CD14-positive monocyte (primary cell): Measurements from ENCODE around the gene APOC3. TPM values are rescaled to one million over a fixed set of nuclear protein-coding genes. Genes with fewer than 3 reads are reported as not detected.

Source experiments
- DNase-seq, 3 donors: peaks; one replicate each; pipeline ENCODE4 v3.0.0-alpha.2; 2011 to 2022
- H2AFZ ChIP-seq: 2 replicates; pipeline ENCODE4 v1.6.0; 2012; ENCODE audit warnings: mild to moderate bottlenecking, low read depth, low read length, inconsistent platforms; ENCODE audit not compliant: insufficient read depth, poor library complexity, severe bottlenecking
- H3K27ac ChIP-seq, 2 donors: 1 replicate in 1 of 2; 2 replicates in 1 of 2; pipeline ENCODE4 v1.5.1; 2012 to 2013; ENCODE audit warnings: low read length in 2 of 2, control low read depth in 1 of 2, inconsistent platforms in 1 of 2, low read depth in 1 of 2, mild to moderate bottlenecking in 1 of 2
- H3K27me3 ChIP-seq, 2 donors: one replicate each; pipeline versions ENCODE4 v1.6.0 to v1.6.1; 2011 to 2013; ENCODE audit warnings: low read length in 2 of 2; ENCODE audit not compliant: control insufficient read depth in 2 of 2, insufficient read depth in 2 of 2
- H3K36me3 ChIP-seq, 2 donors: replicated peaks in 1 of 2; 1 replicate in 1 of 2; 2 replicates in 1 of 2; pipeline versions ENCODE4 v1.5.1 to v1.6.1; 2012 to 2013; ENCODE audit warnings: low read length in 2 of 2, control low read depth in 1 of 2, inconsistent platforms in 1 of 2, mild to moderate bottlenecking in 1 of 2; ENCODE audit not compliant: insufficient read depth in 2 of 2, control insufficient read depth in 1 of 2
- H3K4me1 ChIP-seq, 2 donors: 1 replicate in 1 of 2; 2 replicates in 1 of 2; pipeline versions ENCODE4 v1.5.1 to v1.6.1; 2012 to 2013; ENCODE audit warnings: low read length in 2 of 2, control low read depth in 1 of 2, inconsistent platforms in 1 of 2, mild to moderate bottlenecking in 1 of 2, moderate library complexity in 1 of 2; ENCODE audit not compliant: insufficient read depth in 2 of 2, control insufficient read depth in 1 of 2
- H3K4me2 ChIP-seq: replicated peaks from 2 replicates; pipeline ENCODE3; 2012; ENCODE audit warnings: low read length, moderate library complexity, mild to moderate bottlenecking; ENCODE audit not compliant: poor library complexity, severe bottlenecking; ENCODE audit errors: extremely low read depth
- H3K4me3 ChIP-seq, 3 experiments: fragments of 200-600 bp in 1 of 3; sonication (generic) in 1 of 3; replicated peaks in 1 of 3; 1 replicate in 2 of 3; 2 replicates in 1 of 3; pipeline ENCODE4 v1.5.1; 2011 to 2013; ENCODE audit warnings: low read length in 3 of 3, mild to moderate bottlenecking in 3 of 3, control low read depth in 2 of 3, low read depth in 2 of 3, inconsistent platforms in 1 of 3, moderate library complexity in 1 of 3
- H3K79me2 ChIP-seq: 2 replicates; pipeline ENCODE4 v1.6.0; 2012; ENCODE audit warnings: mild to moderate bottlenecking, control low read depth, inconsistent platforms, low read length, moderate library complexity; ENCODE audit not compliant: insufficient read depth
- H3K9ac ChIP-seq: 2 replicates; pipeline ENCODE4 v1.6.0; 2017; ENCODE audit warnings: low read length, mild to moderate bottlenecking; ENCODE audit not compliant: insufficient read depth, poor library complexity, severe bottlenecking
- H3K9me3 ChIP-seq, 2 donors: replicated peaks in 1 of 2; 1 replicate in 1 of 2; 2 replicates in 1 of 2; pipeline versions ENCODE4 v1.5.1 to v1.6.1; 2012 to 2013; ENCODE audit warnings: low read length in 2 of 2, control low read depth in 1 of 2; ENCODE audit not compliant: control insufficient read depth in 1 of 2, insufficient read depth in 1 of 2
- H4K20me1 ChIP-seq: 2 replicates; pipeline ENCODE4 v1.6.0; 2012; ENCODE audit warnings: mild to moderate bottlenecking, low read length, control low read depth, moderate library complexity; ENCODE audit not compliant: insufficient read depth
- H3K27ac Mint-ChIP-seq, 7 donors: one replicate each; pipeline ENCODE4 v1.8.0; 2020; ENCODE audit warnings: mild to moderate bottlenecking in 7 of 7, mixed read lengths in 7 of 7, moderate library complexity in 6 of 7, inconsistent platforms in 2 of 7
- H3K27me3 Mint-ChIP-seq, 3 donors: one replicate each; pipeline ENCODE4 v1.8.0; 2021 to 2022; ENCODE audit warnings: low read depth in 3 of 3, mild to moderate bottlenecking in 3 of 3, mixed read lengths in 3 of 3, moderate library complexity in 3 of 3, inconsistent platforms in 1 of 3
- H3K36me3 Mint-ChIP-seq, 2 donors: one replicate each; pipeline ENCODE4 v1.8.0; 2020; ENCODE audit warnings: mixed read lengths in 2 of 2, inconsistent platforms in 1 of 2, mild to moderate bottlenecking in 1 of 2
- H3K4me1 Mint-ChIP-seq: one replicate; pipeline ENCODE4 v1.8.0; 2020; ENCODE audit warnings: mild to moderate bottlenecking, mixed read lengths
- H3K4me3 Mint-ChIP-seq, 2 donors: one replicate each; pipeline ENCODE4 v1.8.0; 2020; ENCODE audit warnings: mild to moderate bottlenecking in 2 of 2, mixed read lengths in 2 of 2, moderate library complexity in 1 of 2
- H3K9me3 Mint-ChIP-seq, 7 donors: one replicate each; pipeline ENCODE4 v1.8.0; 2020 to 2022; ENCODE audit warnings: mixed read lengths in 7 of 7, mild to moderate bottlenecking in 6 of 7, moderate library complexity in 6 of 7, inconsistent platforms in 2 of 7
- CTCF ChIP-seq: fragments of 200-600 bp; IDR thresholded peaks from one replicate; pipeline ENCODE4 v1.8.0; 2022; ENCODE audit warnings: antibody characterized with exemption, mild to moderate bottlenecking
- WGBS: methylation state at CpG from one replicate; pipeline ENCODE4 v1.1.5; 2013; ENCODE audit warnings: missing lambda C conversion rate; ENCODE audit not compliant: insufficient coverage; 5-methylcytosine and 5-hydroxymethylcytosine counted together
- intact Hi-C, 2 donors: fragments of 100-400 bp; cut with micrococcal nuclease; formaldehyde crosslinking; loops; one replicate each; pipeline versions ENCODE4 v1.15.0 to v1.15.1; 2023
- polyA plus RNA-seq, 3 donors: library from polyadenylated mRNA; depleted of rRNA in 1 of 3; unstranded in 2 of 3; stranded (reverse) in 1 of 3; fragments of 300-500 nt in 2 of 3; fragments of >200 nt in 1 of 3; fragmentation: Illumina TruSeq in 2 of 3; gene quantifications; 1 replicate in 2 of 3; 2 replicates in 1 of 3; pipeline ENCODE4 v1.2.3, GENCODE V29; 2012 to 2021

Gene APOC3
- polyA plus RNA-seq, 3 donors = not detected

GRCh38 chr11:116856423-116856822 lies 26.7 kb downstream of the APOC3 start:
- H3K4me1 Mint-ChIP-seq = peaks cover 38% of the 10 kb centered on the region
- intact Hi-C loops = no loop called here
- peaks cover 32 to 42% of the 10 kb centered on the region in 2 donors for H3K4me1 ChIP-seq
- H3K9me3 ChIP-seq = no peaks in the 10 kb centered on the region
- no peak overlapping the region for H3K4me3 ChIP-seq
- no peak for DNase-seq
- no peaks in the 10 kb centered on the region for H3K27me3 Mint-ChIP-seq
- no peak overlapping the region for H3K9ac ChIP-seq
- H3K36me3 ChIP-seq = peaks cover 53 to 67% of the 10 kb centered on the region in 2 donors
- no peak overlapping the region for H3K4me2 ChIP-seq
- H3K9me3 Mint-ChIP-seq = no peaks in the 10 kb centered on the region
- peak overlapping the region in 2 of 7 donors; percentile 65 to 66 for H3K27ac Mint-ChIP-seq
- no peaks in the 10 kb centered on the region for H3K27me3 ChIP-seq
- WGBS = 100% methylated on average over 2 of the region's 5 CpGs
- no peak overlapping the region for H2AFZ ChIP-seq
- peaks cover 7% of the 10 kb centered on the region for H3K79me2 ChIP-seq
- TF ChIP-seq CTCF = no peak
- H3K4me3 Mint-ChIP-seq = no peak overlapping the region
- peaks cover 65 to 80% of the 10 kb centered on the region in 2 donors for H3K36me3 Mint-ChIP-seq
- H3K27ac ChIP-seq = no peak overlapping the region
- peaks cover 43% of the 10 kb centered on the region for H4K20me1 ChIP-seq

- H3K79me2 ChIP-seq = peaks cover 7% of the 10 kb centered on the region
- H4K20me1 ChIP-seq = peaks cover 38% of the 10 kb centered on the region
- TF ChIP-seq CTCF = no peak
- Mint-ChIP-seq H3K27me3 (no peaks in the 10 kb centered on the region), H3K4me1 (peaks cover 29% of the 10 kb centered on the region), H3K4me3 (no peak overlapping the region), H3K9me3 (no peaks in the 10 kb centered on the region), H3K36me3 (peaks cover 74 to 89% of the 10 kb centered on the region in 2 donors), H3K27ac (peak overlapping the region in 1 of 7 donors; percentile 3)
- H3K4me2 ChIP-seq = no peak overlapping the region
- H3K9me3 ChIP-seq = no peaks in the 10 kb centered on the region
- peaks cover 62 to 76% of the 10 kb centered on the region in 2 donors for H3K36me3 ChIP-seq
- no peak overlapping the region for H2AFZ ChIP-seq
- H3K27ac ChIP-seq = peak overlapping the region in 1 of 2 donors; percentile 22
- H3K4me3 ChIP-seq = no peak overlapping the region
- no peak overlapping the region for H3K9ac ChIP-seq
- DNase-seq = no peak
- peaks cover 23 to 33% of the 10 kb centered on the region in 2 donors for H3K4me1 ChIP-seq
- H3K27me3 ChIP-seq = no peaks in the 10 kb centered on the region
- WGBS = no CpG with 5 or more reads among the region's 2 CpGs
- intact Hi-C loops = no loop called here
Measured at GRCh38 chr11:116857316-116857715, 27.6 kb downstream of the APOC3 start.
